IMR-90 (cell line): ENCODE data around the gene DARS1. TPM values are rescaled to one million over a fixed set of nuclear protein-coding genes. Genes with fewer than 3 reads are reported as not detected.

Experiments
- ATAC-seq: fragments of 200-7000 bp; cut with Tn5 transposase; 2 replicates; pipeline ENCODE4 v1.9.1; 2020; ENCODE audit warnings: low read depth, mild to moderate bottlenecking, moderate library complexity
- BruUV-seq: library from RNA; stranded (reverse); fragments of 400-500 nt; replicated peaks from 2 replicates; lab custom pipeline; 2021; lab: Mats Ljungman, UMichigan
- CTCF ChIA-PET: fragments of 300-600 bp; formaldehyde crosslinking; extraction: SDS; loops from one replicate; lab custom pipeline; 2021; ENCODE audit warnings: antibody characterized with exemption; lab: Yijun Ruan, JAX
- POLR2A ChIA-PET: fragments of 300-600 bp; sonication (Branson Sonifier 250); formaldehyde crosslinking; loops from one replicate; lab custom pipeline; 2022; ENCODE audit warnings: antibody characterized with exemption; ENCODE audit not compliant: unreplicated experiment; lab: Charles Lee
- DNase-seq: peaks from one replicate; pipeline ENCODE4 v3.0.0; 2013
- H2AFZ ChIP-seq: replicated peaks from 2 replicates; pipeline ENCODE3; 2013; ENCODE audit warnings: low read length, mild to moderate bottlenecking; ENCODE audit not compliant: poor library complexity
- H2AK5ac ChIP-seq: 2 replicates; pipeline ENCODE4 v1.6.1; 2013; ENCODE audit warnings: low read depth, low read length, inconsistent platforms
- H2AK9ac ChIP-seq: replicated peaks from 2 replicates; pipeline ENCODE3; 2013; ENCODE audit warnings: mild to moderate bottlenecking, low read depth, low read length, moderate library complexity; ENCODE audit not compliant: poor library complexity
- H2BK120ac ChIP-seq: 2 replicates; pipeline ENCODE4 v1.6.1; 2013; ENCODE audit warnings: low read depth, low read length, inconsistent platforms
- H2BK15ac ChIP-seq: 3 replicates; pipeline ENCODE4 v1.6.1; 2013; ENCODE audit warnings: low read depth, low read length, inconsistent platforms
- H2BK20ac ChIP-seq: 2 replicates; pipeline ENCODE4 v1.6.1; 2013; ENCODE audit warnings: low read depth, mild to moderate bottlenecking, inconsistent platforms, low read length, moderate library complexity
- H2BK5ac ChIP-seq: 2 replicates; pipeline ENCODE4 v1.6.1; 2013; ENCODE audit warnings: mild to moderate bottlenecking, low read depth, low read length, inconsistent platforms; ENCODE audit not compliant: poor library complexity, severe bottlenecking
- H3K14ac ChIP-seq: replicated peaks from 2 replicates; pipeline ENCODE4 v1.6.1; 2013; ENCODE audit warnings: low read depth, low read length, inconsistent platforms
- H3K18ac ChIP-seq: 2 replicates; pipeline ENCODE4 v1.6.1; 2013; ENCODE audit warnings: low read depth, low read length, control low read depth
- H3K23ac ChIP-seq: 2 replicates; pipeline ENCODE4 v1.6.1; 2013; ENCODE audit warnings: low read depth, low read length, inconsistent platforms
- H3K27ac ChIP-seq: 2 replicates; pipeline ENCODE4 v1.5.1; 2013; ENCODE audit warnings: mild to moderate bottlenecking, control low read depth, low read length; ENCODE audit not compliant: insufficient read depth
- H3K27me3 ChIP-seq: 2 replicates; pipeline ENCODE4 v1.6.1; 2013; ENCODE audit warnings: low read length; ENCODE audit not compliant: control insufficient read depth, insufficient read depth
- H3K36me3 ChIP-seq: 2 replicates; pipeline ENCODE4 v1.6.1; 2013; ENCODE audit warnings: low read length, mixed read lengths; ENCODE audit not compliant: control insufficient read depth, insufficient read depth
- H3K4ac ChIP-seq: 2 replicates; pipeline ENCODE4 v1.6.1; 2013; ENCODE audit warnings: low read depth, low read length, inconsistent platforms
- H3K4me1 ChIP-seq: 2 replicates; pipeline ENCODE4 v1.6.1; 2013; ENCODE audit warnings: low read length, mixed read lengths; ENCODE audit not compliant: control insufficient read depth, insufficient read depth
- H3K4me2 ChIP-seq: 2 replicates; pipeline ENCODE4 v1.6.1; 2013; ENCODE audit warnings: low read depth, mild to moderate bottlenecking, control low read depth, low read length, moderate library complexity
- H3K4me3 ChIP-seq: 2 replicates; pipeline ENCODE4 v1.5.1; 2013; ENCODE audit warnings: low read depth, mild to moderate bottlenecking, control low read depth, low read length, moderate library complexity; ENCODE audit not compliant: insufficient read depth
- H3K56ac ChIP-seq: 2 replicates; pipeline ENCODE4 v1.6.1; 2013; ENCODE audit warnings: low read length, inconsistent platforms; ENCODE audit not compliant: insufficient read depth; ENCODE audit errors: extremely low read depth
- H3K79me1 ChIP-seq, 2 experiments: 2 replicates each; pipeline ENCODE4 v1.6.1; 2013; ENCODE audit warnings: low read length in 2 of 2, inconsistent platforms in 1 of 2, low read depth in 1 of 2
- H3K9ac ChIP-seq: 2 replicates; pipeline ENCODE4 v1.6.1; 2013; ENCODE audit warnings: low read depth, low read length, control low read depth
- H3K9me1 ChIP-seq: 2 replicates; pipeline ENCODE4 v1.6.1; 2013; ENCODE audit warnings: low read length, inconsistent platforms; ENCODE audit not compliant: insufficient read depth
- H3K9me3 ChIP-seq: 2 replicates; pipeline ENCODE4 v1.6.1; 2013; ENCODE audit warnings: low read length; ENCODE audit not compliant: control insufficient read depth, insufficient read depth
- H4K20me1 ChIP-seq: 2 replicates; pipeline ENCODE4 v1.6.1; 2013; ENCODE audit warnings: low read length, inconsistent platforms; ENCODE audit not compliant: insufficient read depth
- H4K5ac ChIP-seq: 2 replicates; pipeline ENCODE4 v1.6.1; 2013; ENCODE audit warnings: mild to moderate bottlenecking, low read depth, low read length, control low read depth
- H4K8ac ChIP-seq, 2 experiments: 2 replicates each; pipeline ENCODE4 v1.6.1; 2013; ENCODE audit warnings: low read depth in 2 of 2, low read length in 2 of 2, control low read depth in 1 of 2, inconsistent platforms in 1 of 2
- H4K91ac ChIP-seq: 2 replicates; pipeline ENCODE4 v1.6.1; 2013; ENCODE audit warnings: low read depth, low read length, inconsistent platforms; ENCODE audit not compliant: insufficient read depth
- BHLHE40 ChIP-seq: fragments of 150-350 bp; IDR thresholded peaks from 2 replicates; pipeline ENCODE4 v1.6.1; 2016; ENCODE audit warnings: mild to moderate bottlenecking, low read depth, low read length
- CEBPB ChIP-seq: IDR thresholded peaks from 2 replicates; pipeline ENCODE4 v1.6.1; 2012; ENCODE audit warnings: low read depth, low read length, improper control_type of control experiment
- FOS ChIP-seq: fragments of 150-350 bp; IDR thresholded peaks from 2 replicates; pipeline ENCODE4 v1.6.1; 2016; ENCODE audit warnings: low read depth, low read length
- MAZ ChIP-seq: IDR thresholded peaks from 2 replicates; pipeline ENCODE4 v1.6.1; 2012; ENCODE audit warnings: low read depth, mild to moderate bottlenecking, low read length, improper control_type of control experiment, moderate library complexity, borderline replicate concordance
- SMC3 ChIP-seq: fragments of 150-350 bp; IDR thresholded peaks from 2 replicates; pipeline ENCODE4 v1.6.1; 2016; ENCODE audit warnings: low read depth, mild to moderate bottlenecking, antibody characterized with exemption, low read length, moderate library complexity
- WGBS, 2 experiments: methylation state at CpG; one replicate each; pipeline versions ENCODE4 v1.1.5 to v1.1.7; 2013; ENCODE audit warnings: missing lambda C conversion rate in 2 of 2; ENCODE audit not compliant: insufficient read length in 1 of 2; ENCODE audit errors: extremely low coverage in 2 of 2; 5-methylcytosine and 5-hydroxymethylcytosine counted together
- dilution Hi-C: fragments of 300-500 bp; cut with HindIII; formaldehyde crosslinking; loops from one replicate; pipeline ENCODE4 v1.14.3; 2018; ENCODE audit warnings: low sequenced_read_pairs; ENCODE audit not compliant: unreplicated experiment
- in situ Hi-C: fragments of 300-500 bp; cut with MboI; formaldehyde crosslinking; loops from 3 replicates; pipeline ENCODE4 v1.14.3; 2019; ENCODE audit warnings: low sequenced_read_pairs, inconsistent platforms, mixed read lengths
- intact Hi-C: fragments of 100-400 bp; cut with micrococcal nuclease; formaldehyde crosslinking; loops from 2 replicates; pipeline ENCODE4 v1.10.0; 2022
- polyA plus RNA-seq, 3 experiments: library from polyadenylated mRNA; depleted of rRNA; stranded (reverse); fragments of >200 nt; gene quantifications; 2 replicates each; pipeline ENCODE4 v1.2.3, GENCODE V29; 2012; ENCODE audit warnings: low replicate concordance in 1 of 3
- total RNA-seq: library from RNA; depleted of rRNA; stranded (reverse); fragments of >200 nt; gene quantifications from 2 replicates; pipeline ENCODE4 v1.2.3, GENCODE V29; 2012

The DARS1 gene
- total and polyA plus RNA-seq, 2 of the 4 experiments (the other 2 are of a cell fraction), result 56.5 to 66.5 TPM

- H2AK9ac ChIP-seq, result no peak overlapping the region
- H4K20me1 ChIP-seq, result no peaks in the 10 kb centered on the region
- no peak overlapping the region for H2AK5ac ChIP-seq
- H2BK5ac ChIP-seq, result no peak overlapping the region
- no peaks in the 10 kb centered on the region for H3K4me1 ChIP-seq
- H3K23ac ChIP-seq, result no peak overlapping the region
- POLR2A ChIA-PET, result no interaction called here
- intact Hi-C loops, result no loop called here
- dilution Hi-C loops, result no loop called here
- in situ Hi-C loops, result no loop called here
- TF ChIP-seq FOS, result no peak
- TF ChIP-seq CEBPB, result no peak
- no peak for TF ChIP-seq SMC3
- TF ChIP-seq BHLHE40, result no peak
- TF ChIP-seq MAZ, result no peak
- H3K56ac ChIP-seq, result no peak overlapping the region
- no peaks in the 10 kb centered on the region for H3K27me3 ChIP-seq
- H3K79me1 ChIP-seq, result no peaks in the 10 kb centered on the region
- no peak overlapping the region for H4K8ac ChIP-seq
- H3K4ac ChIP-seq, result no peak overlapping the region
- H2BK15ac ChIP-seq, result no peak overlapping the region
- no peak overlapping the region for H2BK120ac ChIP-seq
- 60% methylated on average over 1 of the region's 4 CpGs; no CpG with 5 or more reads in 1 of the 2 experiments for WGBS, 2 experiments
- H3K9me3 ChIP-seq, result no peaks in the 10 kb centered on the region
- H3K18ac ChIP-seq, result no peak overlapping the region
- H3K4me2 ChIP-seq, result no peak overlapping the region
- H3K9ac ChIP-seq, result no peak overlapping the region
- ATAC-seq (no peak), DNase-seq (no peak)
- H4K5ac ChIP-seq, result no peak overlapping the region
- H4K91ac ChIP-seq, result no peak overlapping the region
- no peak overlapping the region for H3K27ac ChIP-seq
- no TSS peak for BruUV-seq
- H3K36me3 ChIP-seq, result peaks cover 4% of the 10 kb centered on the region
- H2BK20ac ChIP-seq, result no peak overlapping the region
- no peak overlapping the region for H3K4me3 ChIP-seq
- H3K9me1 ChIP-seq, result no peaks in the 10 kb centered on the region
- CTCF ChIA-PET, result no interaction called here
- no peak overlapping the region for H2AFZ ChIP-seq
- H3K14ac ChIP-seq, result no peak overlapping the region
Observed at GRCh38 chr2:135899567-135899966, 85.9 kb downstream of the DARS1 start.
